Left lung (tissue), 10 donors: Measurements from ENCODE around the gene UST. TPM values are rescaled to one million over a fixed set of nuclear protein-coding genes. Genes with fewer than 3 reads are reported as not detected.

Source experiments
- ATAC-seq: fragments of 200-7000 bp; cut with Tn5 transposase; one replicate; pipeline ENCODE4 v1.9.1; 2020; ENCODE audit warnings: moderate library complexity
- DNase-seq, 4 donors: peaks; one replicate each; pipeline ENCODE4 v3.0.0-alpha.2; 2013 to 2020
- H3K27ac ChIP-seq, 2 donors: fragments of 200-600 bp; sonication (generic) in 1 of 2; one replicate each; pipeline versions ENCODE4 v1.5.0 to v1.8.0; 2020 to 2021
- H3K27me3 ChIP-seq, 2 donors: fragments of 200-600 bp; sonication (generic) in 1 of 2; one replicate each; pipeline versions ENCODE4 v1.5.0 to v1.8.0; 2020 to 2021
- H3K36me3 ChIP-seq, 2 donors: fragments of 200-600 bp; sonication (generic) in 1 of 2; one replicate each; pipeline versions ENCODE4 v1.5.0 to v1.8.0; 2020 to 2021
- H3K4me1 ChIP-seq, 2 donors: fragments of 200-600 bp; one replicate each; pipeline ENCODE4 v1.8.0; 2021
- H3K4me3 ChIP-seq, 2 donors: fragments of 200-600 bp; sonication (generic) in 1 of 2; one replicate each; pipeline versions ENCODE4 v1.5.0 to v1.8.0; 2020 to 2021; ENCODE audit warnings: mild to moderate bottlenecking in 1 of 2
- H3K9me3 ChIP-seq, 2 donors: fragments of 200-600 bp; sonication (generic) in 1 of 2; one replicate each; pipeline versions ENCODE4 v1.5.0 to v1.8.0; 2020 to 2021
- CTCF ChIP-seq, 2 donors: fragments of 200-600 bp; sonication (generic) in 1 of 2; IDR thresholded peaks; one replicate each; pipeline versions ENCODE4 v1.5.0 to v1.8.0; 2021; ENCODE audit warnings: antibody characterized with exemption in 2 of 2
- intact Hi-C, 2 donors: fragments of 100-400 bp; cut with DNase I; formaldehyde crosslinking; loops; one replicate each; pipeline versions ENCODE4 v1.11.2 to v1.14.2; 2022
- polyA plus RNA-seq, 6 donors: library from polyadenylated mRNA; unstranded; fragments of 120-200 nt; gene quantifications; one replicate each; pipeline ENCODE4 v1.2.1, GENCODE V29; 2013; ENCODE audit not compliant: insufficient read length in 6 of 6
- total RNA-seq, 2 donors: library from RNA; stranded (reverse); fragmentation: NEBNext Ultra II Directional; extraction: Animal tissue kit (Norgen Biotek cat#: 25700); gene quantifications; one replicate each; pipeline ENCODE4 v1.2.1, GENCODE V29; 2021
- donor health status: DM: no; HTN: yes; CAD: no.
- donor health status: DM: no; HTN: no; CAD: no.

Gene UST
- total and polyA plus RNA-seq, 8 donors = 7.4 to 17.0 (median 9.5) TPM

- H3K9me3 ChIP-seq = no peaks in the 10 kb centered on the region
- intact Hi-C loops = no loop called here
- no peak overlapping the region for H3K27ac ChIP-seq
- no peaks in the 10 kb centered on the region for H3K4me1 ChIP-seq
- no peak overlapping the region for H3K4me3 ChIP-seq
- no peak for TF ChIP-seq CTCF (IDR thresholded peaks at IDR 0.05)
- no peaks in the 10 kb centered on the region for H3K27me3 ChIP-seq
- H3K36me3 ChIP-seq = no peaks in the 10 kb centered on the region
- ATAC-seq (no peak), DNase-seq (no peak)
Observed at GRCh38 chr6:148867862-148868261, 121.0 kb downstream of the UST start.

- Histone ChIP-seq H3K27me3 (no peaks in the 10 kb centered on the region), H3K9me3 (no peaks in the 10 kb centered on the region), H3K36me3 (no peaks in the 10 kb centered on the region), H3K4me1 (no peaks in the 10 kb centered on the region), H3K4me3 (no peak overlapping the region), H3K27ac (no peak overlapping the region)
- DNase-seq = no peak
- TF ChIP-seq CTCF (IDR thresholded peaks at IDR 0.05) = no peak
- intact Hi-C loops = no loop called here
- ATAC-seq = no peak
Observed at GRCh38 chr6:148868314-148868713, 121.5 kb downstream of the UST start.

- Histone ChIP-seq H3K36me3 (no peaks in the 10 kb centered on the region), H3K4me3 (no peak overlapping the region), H3K27me3 (no peaks in the 10 kb centered on the region), H3K9me3 (no peaks in the 10 kb centered on the region), H3K4me1 (no peaks in the 10 kb centered on the region), H3K27ac (no peak overlapping the region)
- ATAC-seq (no peak), DNase-seq (no peak)
- intact Hi-C loops = no loop called here
- no peak for TF ChIP-seq CTCF (IDR thresholded peaks at IDR 0.05)
Observed at GRCh38 chr6:148868901-148869300, 122.1 kb downstream of the UST start.

- H3K4me3 ChIP-seq = no peak overlapping the region
- no peaks in the 10 kb centered on the region for H3K36me3 ChIP-seq
- H3K9me3 ChIP-seq = no peaks in the 10 kb centered on the region
- TF ChIP-seq CTCF (IDR thresholded peaks at IDR 0.05) = no peak
- intact Hi-C loops = no loop called here
- no peaks in the 10 kb centered on the region for H3K4me1 ChIP-seq
- no peaks in the 10 kb centered on the region for H3K27me3 ChIP-seq
- no peak for ATAC-seq
- H3K27ac ChIP-seq = no peak overlapping the region
- no peak for DNase-seq
Observed at GRCh38 chr6:148869585-148869984, 122.8 kb downstream of the UST start.

GRCh38 chr6:148873154-148873553 lies 126.3 kb downstream of the UST start:
- no peak for ATAC-seq
- intact Hi-C loops = no loop called here
- TF ChIP-seq CTCF (IDR thresholded peaks at IDR 0.05) = no peak
- H3K9me3 ChIP-seq = no peaks in the 10 kb centered on the region
- H3K4me1 ChIP-seq = no peaks in the 10 kb centered on the region
- no peak for DNase-seq
- H3K4me3 ChIP-seq = no peak overlapping the region
- no peaks in the 10 kb centered on the region for H3K36me3 ChIP-seq
- no peaks in the 10 kb centered on the region for H3K27me3 ChIP-seq
- no peak overlapping the region for H3K27ac ChIP-seq
